Vein endothelial cell (primary cell): Measurements from ENCODE around the gene L2HGDH. TPM values are rescaled to one million over a fixed set of nuclear protein-coding genes. Genes with fewer than 3 reads are reported as not detected.

Experiments used
- small RNA-seq: library from RNA; depleted of rRNA; stranded (forward); fragments of <200 nt; gene quantifications from one replicate; pipeline ENCODE3, GENCODE V24; 2012
- total RNA-seq: library from RNA; depleted of rRNA; stranded (reverse); fragments of >200 nt; gene quantifications from 2 replicates; pipeline ENCODE4 v1.2.3, GENCODE V29; 2012

L2HGDH gene
- total RNA-seq = 2.3 and 3.9 TPM in 2 replicates

GRCh38 chr14:50311972-50312733 lies at the start of gene L2HGDH, which contains the start of gene DMAC2L:
TSS of gene L2HGDH (minus strand) at chr14:50312229. CDS start at chr14:50312150, 79 bp downstream.
TSS of gene DMAC2L (plus strand) at chr14:50312324. CDS start at chr14:50321488, 9,164 bp downstream.

GRCh38 chr14:50231475-50232275 lies 80.4 kb downstream of the L2HGDH start, which contains the start of gene SOS2:
TSS of gene SOS2 (minus strand) at chr14:50231578. CDS start at chr14:50231283, 295 bp downstream.

Small RNA genes lying within 50 kb of the gene (small RNA-seq; reads per million reads assigned to genes)
- 0.66 reads per million, percentile 42 among the genes with 10 or more reads in this experiment for gene MIR4504

Other genes with a start within 250 kb of the L2HGDH start
- 4.9 and 6.0 TPM in 2 replicates for gene VCPKMT, start 195.7 kb downstream of the L2HGDH start, total RNA-seq
- 24.2 and 30.0 TPM in 2 replicates for gene SOS2, start 80.7 kb downstream of the L2HGDH start, total RNA-seq
- gene DMAC2L, start 95 bp upstream of the L2HGDH start, total RNA-seq = 6.6 and 8.8 TPM in 2 replicates
- 13.1 and 13.5 TPM in 2 replicates for gene CDKL1, start 84.7 kb upstream of the L2HGDH start, total RNA-seq
- 72.9 and 76.4 TPM in 2 replicates for gene MAP4K5, start 220.3 kb upstream of the L2HGDH start, total RNA-seq
- 1.3 and 1.6 TPM in 2 replicates for gene ATL1, start 247.9 kb upstream of the L2HGDH start, total RNA-seq